Erythroblast (primary cell): ENCODE data around the gene PDGFB.

Experiments used
- GATA1 ChIP-seq: IDR thresholded peaks from 2 replicates; pipeline ENCODE4 v1.6.1; 2011; ENCODE audit warnings: low read depth, mild to moderate bottlenecking, control low read depth, low read length, moderate library complexity
- POLR2A ChIP-seq: IDR thresholded peaks from 2 replicates; pipeline ENCODE4 v1.6.1; 2011; ENCODE audit warnings: mild to moderate bottlenecking, low read length

DNA sequence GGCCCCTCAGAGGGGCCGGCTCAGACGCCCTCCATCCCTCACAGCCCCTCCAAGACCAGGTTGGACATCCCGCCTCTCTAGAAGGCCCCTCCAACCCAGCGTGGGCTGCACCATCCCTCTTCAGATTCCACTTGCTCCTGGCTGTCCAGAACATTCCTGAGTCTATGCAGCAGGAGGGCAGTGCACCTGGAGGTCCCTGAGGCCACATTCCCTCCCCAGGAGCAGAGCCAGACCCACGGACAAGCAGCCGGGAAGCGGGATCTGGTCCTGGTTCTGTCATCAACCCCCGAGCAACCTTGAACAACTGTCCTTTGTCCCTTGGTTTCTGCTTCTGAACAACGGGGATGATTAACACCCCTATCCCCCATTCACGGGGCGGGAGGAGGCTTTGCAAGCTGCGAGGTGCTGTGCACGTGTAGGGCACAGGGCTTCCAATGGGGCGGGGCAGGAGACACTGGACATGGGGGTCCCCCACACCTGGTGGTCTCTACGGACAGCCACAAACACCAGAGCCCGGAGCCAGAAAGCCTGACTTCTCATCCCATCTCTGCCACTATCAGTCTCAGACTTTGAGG, 13.2 kb upstream of the PDGFB start:
- TF ChIP-seq POLR2A: no peak
- TF ChIP-seq GATA1: no peak
